Prostate gland (tissue), 2 donors: Measurements from ENCODE around the gene PTPRC. TPM values are rescaled to one million over a fixed set of nuclear protein-coding genes. Genes with fewer than 3 reads are reported as not detected.

Source experiments
- DNase-seq: peaks from one replicate; pipeline ENCODE4 v3.0.0-alpha.2; 2019; ENCODE audit warnings: low spot score
- H3K27ac ChIP-seq, 2 donors: fragments of 200-600 bp; sonication (generic); 2 replicates each; pipeline ENCODE4 v1.5.1; 2017 to 2019
- H3K27me3 ChIP-seq: fragments of 200-600 bp; sonication (generic); replicated peaks from 2 replicates; pipeline ENCODE4 v1.5.1; 2019; ENCODE audit not compliant: insufficient read depth
- H3K36me3 ChIP-seq, 2 donors: fragments of 200-600 bp; sonication (generic); 1 replicate in 1 of 2; 2 replicates in 1 of 2; pipeline versions ENCODE4 v1.5.1 to v1.8.1; 2017 to 2019
- H3K4me1 ChIP-seq: fragments of 200-600 bp; sonication (generic); replicated peaks from 2 replicates; pipeline ENCODE4 v1.5.1; 2019
- H3K4me3 ChIP-seq, 2 donors: fragments of 200-600 bp; sonication (generic); 2 replicates each; pipeline ENCODE4 v1.5.1; 2017 to 2019
- H3K9me3 ChIP-seq: fragments of 200-600 bp; sonication (generic); 2 replicates; pipeline ENCODE4 v1.5.1; 2017
- CTCF ChIP-seq, 4 experiments: fragments of 200-600 bp in 2 of 4; fragments of 450-650 bp in 2 of 4; sonication (generic) in 2 of 4; IDR thresholded peaks; 1 replicate in 3 of 4; 2 replicates in 1 of 4; pipeline ENCODE4 v1.5.1; 2016 to 2019; ENCODE audit warnings: antibody characterized with exemption in 4 of 4, mild to moderate bottlenecking in 2 of 4, moderate library complexity in 2 of 4
- POLR2A ChIP-seq: fragments of 450-650 bp; IDR thresholded peaks from one replicate; pipeline ENCODE4 v1.6.1; 2016; ENCODE audit warnings: antibody characterized with exemption, mild to moderate bottlenecking
- POLR2AphosphoS5 ChIP-seq: sonication (generic); formaldehyde crosslinking; IDR thresholded peaks from one replicate; pipeline ENCODE4 v1.6.1; 2017; ENCODE audit warnings: antibody characterized with exemption
- WGBS: methylation state at CpG from one replicate; pipeline ENCODE4 v1.1.5; 2018; 5-methylcytosine and 5-hydroxymethylcytosine counted together
- intact Hi-C: fragments of 100-400 bp; cut with DNase I; formaldehyde crosslinking; loops from one replicate; pipeline ENCODE4 v1.14.2; 2022
- total RNA-seq, 2 donors: library from RNA; depleted of rRNA; stranded (reverse); fragments of >200 nt; gene quantifications; one replicate each; pipeline ENCODE4 v1.1.0, GENCODE V29; 2016

Gene PTPRC, protein sequence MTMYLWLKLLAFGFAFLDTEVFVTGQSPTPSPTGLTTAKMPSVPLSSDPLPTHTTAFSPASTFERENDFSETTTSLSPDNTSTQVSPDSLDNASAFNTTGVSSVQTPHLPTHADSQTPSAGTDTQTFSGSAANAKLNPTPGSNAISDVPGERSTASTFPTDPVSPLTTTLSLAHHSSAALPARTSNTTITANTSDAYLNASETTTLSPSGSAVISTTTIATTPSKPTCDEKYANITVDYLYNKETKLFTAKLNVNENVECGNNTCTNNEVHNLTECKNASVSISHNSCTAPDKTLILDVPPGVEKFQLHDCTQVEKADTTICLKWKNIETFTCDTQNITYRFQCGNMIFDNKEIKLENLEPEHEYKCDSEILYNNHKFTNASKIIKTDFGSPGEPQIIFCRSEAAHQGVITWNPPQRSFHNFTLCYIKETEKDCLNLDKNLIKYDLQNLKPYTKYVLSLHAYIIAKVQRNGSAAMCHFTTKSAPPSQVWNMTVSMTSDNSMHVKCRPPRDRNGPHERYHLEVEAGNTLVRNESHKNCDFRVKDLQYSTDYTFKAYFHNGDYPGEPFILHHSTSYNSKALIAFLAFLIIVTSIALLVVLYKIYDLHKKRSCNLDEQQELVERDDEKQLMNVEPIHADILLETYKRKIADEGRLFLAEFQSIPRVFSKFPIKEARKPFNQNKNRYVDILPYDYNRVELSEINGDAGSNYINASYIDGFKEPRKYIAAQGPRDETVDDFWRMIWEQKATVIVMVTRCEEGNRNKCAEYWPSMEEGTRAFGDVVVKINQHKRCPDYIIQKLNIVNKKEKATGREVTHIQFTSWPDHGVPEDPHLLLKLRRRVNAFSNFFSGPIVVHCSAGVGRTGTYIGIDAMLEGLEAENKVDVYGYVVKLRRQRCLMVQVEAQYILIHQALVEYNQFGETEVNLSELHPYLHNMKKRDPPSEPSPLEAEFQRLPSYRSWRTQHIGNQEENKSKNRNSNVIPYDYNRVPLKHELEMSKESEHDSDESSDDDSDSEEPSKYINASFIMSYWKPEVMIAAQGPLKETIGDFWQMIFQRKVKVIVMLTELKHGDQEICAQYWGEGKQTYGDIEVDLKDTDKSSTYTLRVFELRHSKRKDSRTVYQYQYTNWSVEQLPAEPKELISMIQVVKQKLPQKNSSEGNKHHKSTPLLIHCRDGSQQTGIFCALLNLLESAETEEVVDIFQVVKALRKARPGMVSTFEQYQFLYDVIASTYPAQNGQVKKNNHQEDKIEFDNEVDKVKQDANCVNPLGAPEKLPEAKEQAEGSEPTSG (N-terminal part only)
- total RNA-seq: 1 to 10 TPM; 8.9 to 9.5 TPM

DNA sequence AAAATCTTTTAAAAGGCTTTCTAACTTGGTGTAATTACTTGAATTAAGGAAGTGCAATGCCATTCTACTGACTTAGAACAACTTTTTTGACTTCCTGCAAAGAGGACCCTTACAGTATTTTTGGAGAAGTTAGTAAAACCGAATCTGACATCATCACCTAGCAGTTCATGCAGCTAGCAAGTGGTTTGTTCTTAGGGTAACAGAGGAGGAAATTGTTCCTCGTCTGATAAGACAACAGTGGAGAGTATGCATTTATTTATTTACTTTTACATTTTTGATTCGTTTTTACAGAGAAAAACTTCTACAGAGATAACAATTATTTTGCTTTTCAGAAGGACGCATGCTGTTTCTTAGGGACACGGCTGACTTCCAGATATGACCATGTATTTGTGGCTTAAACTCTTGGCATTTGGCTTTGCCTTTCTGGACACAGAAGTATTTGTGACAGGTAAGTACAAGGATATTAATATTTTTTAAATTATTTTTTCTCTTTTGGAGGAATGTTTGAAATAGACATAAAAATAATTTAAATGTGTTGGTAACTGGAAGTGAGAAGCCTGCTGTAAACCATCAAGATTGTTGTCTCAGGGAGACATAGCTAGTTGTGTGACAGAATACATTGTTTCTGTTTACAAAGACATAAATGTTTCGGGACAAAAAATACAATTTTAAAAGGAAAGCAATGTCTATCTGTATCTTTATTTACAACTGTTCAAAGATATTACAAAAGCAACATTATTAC, at the start of gene PTPRC:
Gene PTPRC (plus strand): TSS at position 147 of the 742 bp plus-strand sequence. CDS start 229 bp downstream, at position 376.
- no peaks in the 10 kb centered on the region for H3K27me3 ChIP-seq
- no peak within 1 kb of the TSS for H3K4me3 ChIP-seq
- H3K9me3 ChIP-seq: no peaks in the 10 kb centered on the region
- H3K4me1 ChIP-seq: no peaks in the 10 kb centered on the region
- no peak for DNase-seq
- WGBS: 54% methylated on average over 6 of the region's 6 CpGs
- intact Hi-C loops: no loop called here
- TF ChIP-seq CTCF (IDR thresholded peaks at IDR 0.05): no peak
- TF ChIP-seq POLR2AphosphoS5: no peak
- TF ChIP-seq POLR2A: no peak
- H3K36me3 ChIP-seq: no peaks in the 10 kb centered on the region
- H3K27ac ChIP-seq: no peak within 1 kb of the TSS

- H3K4me1 ChIP-seq: no peaks in the 10 kb centered on the region
- no peaks in the 10 kb centered on the region for H3K27me3 ChIP-seq
- DNase-seq: no peak
- intact Hi-C loops: no loop called here
- H3K9me3 ChIP-seq: no peaks in the 10 kb centered on the region
- TF ChIP-seq POLR2AphosphoS5 (no peak), POLR2A (no peak), CTCF (IDR thresholded peaks at IDR 0.05) (no peak)
- no peaks in the 10 kb centered on the region for H3K36me3 ChIP-seq
- H3K27ac ChIP-seq: no peak overlapping the region
- H3K4me3 ChIP-seq: no peak overlapping the region
Observed at GRCh38 chr1:198590454-198590853, 48.4 kb upstream of the PTPRC start.

- no peaks in the 10 kb centered on the region for H3K4me1 ChIP-seq
- no peak overlapping the region for H3K4me3 ChIP-seq
- intact Hi-C loops: no loop called here
- no peak for TF ChIP-seq POLR2AphosphoS5
- no peak for TF ChIP-seq CTCF (IDR thresholded peaks at IDR 0.05)
- no peak for TF ChIP-seq POLR2A
- no peaks in the 10 kb centered on the region for H3K9me3 ChIP-seq
- H3K27ac ChIP-seq: no peak overlapping the region
- DNase-seq: no peak
- no peaks in the 10 kb centered on the region for H3K36me3 ChIP-seq
- WGBS: 97% methylated on average over 2 of the region's 2 CpGs
- H3K27me3 ChIP-seq: no peaks in the 10 kb centered on the region
Observed at GRCh38 chr1:198595765-198596164, 43.1 kb upstream of the PTPRC start.

DNA sequence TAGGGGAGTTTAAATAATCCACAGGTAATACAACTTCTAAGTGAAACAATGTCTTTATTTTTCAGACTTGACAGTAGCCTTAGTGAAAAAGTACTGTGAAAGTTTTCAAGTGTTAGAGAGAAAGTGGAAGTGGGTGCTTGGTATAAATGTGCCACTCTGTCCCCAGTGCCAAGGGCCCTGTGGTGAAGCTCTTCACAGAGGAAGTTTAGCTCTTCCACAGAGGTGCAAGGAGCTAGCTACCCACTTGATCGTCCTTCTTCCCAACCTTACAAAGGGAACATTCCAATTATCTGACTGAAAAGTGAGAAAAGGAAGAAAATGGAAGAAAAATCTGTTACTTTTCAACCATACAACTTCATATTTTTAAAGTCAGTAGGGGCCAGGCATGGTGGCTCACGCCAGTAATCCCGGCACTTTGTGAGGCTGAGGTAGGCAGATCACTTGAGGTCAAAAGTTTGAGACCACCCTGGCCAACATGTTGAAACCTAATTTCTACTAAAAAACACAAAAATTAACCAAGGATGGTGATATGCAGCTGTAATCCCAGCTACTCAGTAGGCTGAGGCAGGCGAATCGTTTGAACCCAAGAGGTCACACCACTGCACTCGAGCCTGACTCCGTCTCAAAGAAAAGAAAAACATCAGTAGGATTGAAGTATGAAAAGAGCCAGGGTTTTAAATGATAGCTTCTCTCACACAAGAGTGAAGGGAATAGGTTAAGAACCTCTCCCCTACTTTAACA, 41.0 kb upstream of the PTPRC start:
- H3K27ac ChIP-seq: no peak overlapping the region
- TF ChIP-seq POLR2A (no peak), POLR2AphosphoS5 (no peak), CTCF (IDR thresholded peaks at IDR 0.05) (no peak)
- H3K36me3 ChIP-seq: no peaks in the 10 kb centered on the region
- no peaks in the 10 kb centered on the region for H3K27me3 ChIP-seq
- 96% methylated on average over 7 of the region's 7 CpGs for WGBS
- H3K9me3 ChIP-seq: no peaks in the 10 kb centered on the region
- H3K4me3 ChIP-seq: no peak overlapping the region
- H3K4me1 ChIP-seq: no peaks in the 10 kb centered on the region
- intact Hi-C loops: no loop called here
- DNase-seq: no peak
